ENCODE data around the gene SPC24. TPM values are rescaled to one million over a fixed set of nuclear protein-coding genes. Genes with fewer than 3 reads are reported as not detected.
"Not testable (repeated sequence)": the region's sequence is repeated elsewhere in the genome, so short reads cannot be mapped to it uniquely, and the experiment has no call there.

The SPC24 gene
- total RNA-seq, 4 donors from 2014 or later, result 1.8 to 21.8 (median 2.6) TPM

GRCh38 chr19:11181488-11181887 lies 25.9 kb upstream of the SPC24 start:
- intact Hi-C loops (cut with DNase I; ENCODE audit: low total_unique reads), result no loop called here

GRCh38 chr19:11180975-11181374 lies 25.4 kb upstream of the SPC24 start:
- H3K4me3 ChIP-seq; intact Hi-C loops (cut with DNase I; ENCODE audit: low total_unique reads); H3K27me3 ChIP-seq; H3K36me3 ChIP-seq; H3K9me3 ChIP-seq; DNase-seq: not testable (repeated sequence)
- Histone ChIP-seq H3K4me1 (peaks cover 8 to 31% of the 10 kb centered on the region in 2 donors), H3K27ac (peak overlapping the region; percentile 98 to 99)

More at GRCh38 chr19:11181488-11181887, 25.9 kb upstream of the SPC24 start:
- DNase-seq, result no peak
- H3K4me1 ChIP-seq, result peaks cover 8 to 31% of the 10 kb centered on the region in 2 donors
- H3K36me3 ChIP-seq, result no peaks in the 10 kb centered on the region
- H3K4me3 ChIP-seq, result no peak overlapping the region
- H3K9me3 ChIP-seq, result no peaks in the 10 kb centered on the region
- TF ChIP-seq, protein P1, sequence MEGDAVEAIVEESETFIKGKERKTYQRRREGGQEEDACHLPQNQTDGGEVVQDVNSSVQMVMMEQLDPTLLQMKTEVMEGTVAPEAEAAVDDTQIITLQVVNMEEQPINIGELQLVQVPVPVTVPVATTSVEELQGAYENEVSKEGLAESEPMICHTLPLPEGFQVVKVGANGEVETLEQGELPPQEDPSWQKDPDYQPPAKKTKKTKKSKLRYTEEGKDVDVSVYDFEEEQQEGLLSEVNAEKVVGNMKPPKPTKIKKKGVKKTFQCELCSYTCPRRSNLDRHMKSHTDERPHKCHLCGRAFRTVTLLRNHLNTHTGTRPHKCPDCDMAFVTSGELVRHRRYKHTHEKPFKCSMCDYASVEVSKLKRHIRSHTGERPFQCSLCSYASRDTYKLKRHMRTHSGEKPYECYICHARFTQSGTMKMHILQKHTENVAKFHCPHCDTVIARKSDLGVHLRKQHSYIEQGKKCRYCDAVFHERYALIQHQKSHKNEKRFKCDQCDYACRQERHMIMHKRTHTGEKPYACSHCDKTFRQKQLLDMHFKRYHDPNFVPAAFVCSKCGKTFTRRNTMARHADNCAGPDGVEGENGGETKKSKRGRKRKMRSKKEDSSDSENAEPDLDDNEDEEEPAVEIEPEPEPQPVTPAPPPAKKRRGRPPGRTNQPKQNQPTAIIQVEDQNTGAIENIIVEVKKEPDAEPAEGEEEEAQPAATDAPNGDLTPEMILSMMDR (IDR thresholded peaks at IDR 0.05), result no peak
- TF ChIP-seq POLR2A (IDR thresholded peaks at IDR 0.05), result no peak
- no peaks in the 10 kb centered on the region for H3K27me3 ChIP-seq
- H3K27ac ChIP-seq, result peak overlapping the region; percentile 98 to 99

DNA sequence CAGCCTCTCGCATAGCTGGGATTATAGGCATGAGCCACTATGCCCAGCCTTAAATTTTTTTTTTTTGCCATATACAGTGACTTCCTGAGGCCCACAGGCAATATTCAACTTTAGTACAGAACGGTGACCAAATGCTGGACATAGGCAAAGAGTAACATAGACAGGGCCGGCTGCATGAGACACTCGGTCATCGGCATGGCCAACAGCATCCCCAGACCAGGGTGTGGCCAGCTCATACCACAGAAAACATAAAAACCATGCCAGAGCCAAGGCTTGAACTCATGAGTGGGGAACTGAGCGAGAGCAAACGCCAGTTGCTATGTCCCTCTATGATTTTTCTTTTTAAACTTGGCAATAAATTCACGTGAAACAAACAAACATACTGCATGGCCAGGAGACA lies 24.8 kb upstream of the SPC24 start:
- Histone ChIP-seq H3K27ac (peak overlapping the region; percentile 98 to 99), H3K4me1 (peaks cover 5 to 28% of the 10 kb centered on the region in 2 donors), H3K4me3 (no peak overlapping the region), H3K36me3 (no peaks in the 10 kb centered on the region), H3K27me3 (no peaks in the 10 kb centered on the region), H3K9me3 (no peaks in the 10 kb centered on the region)
- intact Hi-C loops (cut with DNase I; ENCODE audit: low total_unique reads), result no loop called here
- no peak for DNase-seq
- TF ChIP-seq POLR2A (IDR thresholded peaks at IDR 0.05), result no peak
- TF ChIP-seq, protein P1 (IDR thresholded peaks at IDR 0.05), result no peak

DNA sequence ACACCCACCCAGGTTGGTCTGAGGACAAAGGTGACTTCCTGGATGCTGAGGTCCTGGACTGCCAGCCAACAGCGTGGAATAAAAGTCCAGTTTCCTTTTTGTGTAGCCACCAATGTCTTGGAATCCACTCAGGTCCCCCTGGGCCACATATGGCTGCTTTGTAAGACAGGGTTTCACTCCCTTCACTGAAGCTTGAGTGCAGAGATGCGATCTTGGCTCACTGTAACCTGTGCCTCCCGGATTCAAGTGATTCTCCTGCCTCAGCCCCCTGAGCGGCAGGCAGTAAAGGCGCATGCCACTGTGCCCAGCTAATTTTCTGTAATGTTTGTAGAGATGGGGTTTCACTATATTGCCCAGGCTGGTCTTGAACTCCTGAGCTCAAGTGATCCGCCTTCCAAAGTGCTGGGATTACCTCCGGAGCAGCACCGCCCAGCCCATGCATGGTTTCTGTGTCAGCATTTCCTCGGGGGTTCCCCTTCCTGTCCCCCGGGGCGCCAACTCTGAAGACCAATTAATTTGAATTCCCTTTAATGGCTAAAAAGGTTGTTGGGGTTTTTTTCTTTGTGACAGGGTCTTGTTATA lies 24.2 kb upstream of the SPC24 start:
- Histone ChIP-seq H3K4me1 (peaks cover 0 to 24% of the 10 kb centered on the region in 2 donors), H3K27me3 (no peaks in the 10 kb centered on the region), H3K9me3 (no peaks in the 10 kb centered on the region), H3K27ac (peak overlapping the region; percentile 98 to 99), H3K36me3 (no peaks in the 10 kb centered on the region), H3K4me3 (peak overlapping the region in 1 of 2 donors; percentile 6)
- TF ChIP-seq, protein P1 (IDR thresholded peaks at IDR 0.05), result no peak
- TF ChIP-seq POLR2A (IDR thresholded peaks at IDR 0.05), result no peak
- DNase-seq, result no peak
- intact Hi-C loops (cut with DNase I; ENCODE audit: low total_unique reads), result no loop called here

DNA sequence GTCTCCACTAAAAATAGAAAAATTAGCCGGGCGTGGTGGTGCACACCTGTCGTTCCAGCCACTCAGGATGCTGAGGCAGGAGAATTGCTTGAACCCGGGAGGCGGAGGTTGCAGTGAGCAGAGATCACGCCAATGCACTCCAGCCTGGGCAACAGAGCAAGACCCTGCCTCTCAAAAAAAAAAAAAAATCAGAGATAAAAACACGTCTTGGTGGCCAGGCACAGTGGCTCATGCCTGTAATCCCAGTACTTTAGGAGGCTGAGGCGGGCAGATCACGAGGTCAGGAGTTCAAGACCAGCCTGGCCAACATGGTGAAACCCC lies 23.5 kb upstream of the SPC24 start:
- DNase-seq; intact Hi-C loops (cut with DNase I; ENCODE audit: low total_unique reads); H3K9me3 ChIP-seq; H3K4me3 ChIP-seq; H3K27me3 ChIP-seq; H3K36me3 ChIP-seq: not testable (repeated sequence)
- Histone ChIP-seq H3K4me1 (peaks cover 0 to 24% of the 10 kb centered on the region in 2 donors), H3K27ac (peak overlapping the region; percentile 98 to 99)

DNA sequence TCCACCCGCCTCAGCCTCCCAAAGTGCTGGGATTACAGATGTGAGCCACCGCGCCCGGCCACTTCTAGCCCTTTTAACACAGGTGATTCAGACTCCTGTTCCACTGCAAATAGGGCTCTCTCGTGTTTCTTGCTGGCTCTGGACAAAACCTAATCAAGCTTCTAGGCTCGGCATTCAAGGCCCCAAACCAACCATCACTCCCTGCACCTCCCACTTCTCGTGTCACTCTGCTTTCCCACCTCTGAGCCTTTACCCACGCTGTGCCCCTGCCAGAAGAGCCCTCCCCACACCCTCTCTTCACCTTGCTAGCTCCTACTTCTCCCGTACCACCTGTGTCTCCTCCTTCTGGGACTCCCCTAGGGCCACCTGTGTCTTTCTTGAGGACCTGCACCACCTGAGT lies 22.0 kb upstream of the SPC24 start:
- Histone ChIP-seq H3K36me3 (no peaks in the 10 kb centered on the region), H3K27ac (peak overlapping the region; percentile 98 to 99), H3K4me3 (no peak overlapping the region), H3K4me1 (peaks cover 0 to 24% of the 10 kb centered on the region in 2 donors), H3K9me3 (no peaks in the 10 kb centered on the region), H3K27me3 (no peaks in the 10 kb centered on the region)
- intact Hi-C loops (cut with DNase I; ENCODE audit: low total_unique reads), result no loop called here
- TF ChIP-seq POLR2A (IDR thresholded peaks at IDR 0.05), result no peak
- TF ChIP-seq, protein P1 (IDR thresholded peaks at IDR 0.05), result no peak
- no peak for DNase-seq
